Hepatic stellate cell (primary cell): Measurements from ENCODE around the gene ROCK1.

Experiments
- DNase-seq: peaks from one replicate; pipeline ENCODE4 v3.0.0; 2011; ENCODE audit warnings: low spot score

Gene ROCK1

DNA sequence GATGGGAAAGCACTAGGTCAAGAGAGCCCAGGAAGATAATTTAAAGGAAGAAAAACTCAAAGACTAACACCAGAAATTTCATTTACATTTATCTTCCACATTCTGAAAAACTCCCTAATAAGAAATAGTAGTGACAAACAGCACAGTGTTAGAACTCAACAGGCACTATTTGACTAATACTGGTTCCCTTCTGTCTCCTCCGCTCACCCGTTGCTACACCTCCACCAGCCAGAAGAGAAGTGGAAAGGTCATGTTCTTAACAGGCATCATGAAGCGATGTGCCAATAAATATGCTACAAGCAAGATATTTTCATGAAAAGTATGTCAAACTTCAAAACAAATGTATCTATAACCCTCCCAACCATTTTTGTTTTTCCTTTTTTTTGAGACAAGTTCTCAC lies 5.7 kb downstream of the ROCK1 start:
- DNase-seq: no peak

DNA sequence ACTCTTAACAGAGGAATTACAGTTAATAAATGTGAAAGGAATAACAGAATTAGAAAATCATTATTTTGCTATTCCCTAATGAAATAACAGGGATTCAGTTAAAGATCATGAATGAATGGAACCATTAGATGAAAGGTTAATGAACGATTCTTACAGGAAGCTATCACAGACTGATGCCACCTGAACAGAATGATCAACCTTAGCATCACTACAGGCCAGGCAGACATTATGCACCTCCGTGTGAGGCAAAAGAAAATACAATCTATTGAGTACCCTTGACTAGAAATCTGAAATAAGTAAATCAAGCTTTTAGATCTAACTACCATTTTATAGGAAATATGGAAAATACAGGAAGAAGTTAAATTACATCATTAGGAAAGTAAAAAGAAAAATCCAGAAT lies 10.4 kb downstream of the ROCK1 start:
- DNase-seq: no peak

DNA sequence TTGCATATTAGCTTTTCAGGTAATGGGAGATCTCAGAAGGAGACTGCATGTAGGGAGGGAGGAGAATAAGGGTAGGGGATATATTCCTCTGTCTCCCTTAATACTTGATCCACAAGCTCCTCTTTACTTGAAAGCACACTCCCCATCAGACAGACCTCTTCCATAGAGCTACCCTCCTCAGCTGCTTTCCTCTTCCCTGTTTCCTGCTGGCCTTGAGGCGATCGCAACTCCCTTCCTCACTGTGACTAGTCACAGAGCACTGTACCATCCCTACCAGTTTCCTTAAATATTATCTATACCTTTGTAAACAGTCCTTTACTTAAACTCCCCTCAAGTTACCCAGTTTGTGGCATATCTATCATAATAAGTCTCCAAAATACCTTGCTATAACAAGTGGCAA lies 10.9 kb downstream of the ROCK1 start:
- no peak for DNase-seq

DNA sequence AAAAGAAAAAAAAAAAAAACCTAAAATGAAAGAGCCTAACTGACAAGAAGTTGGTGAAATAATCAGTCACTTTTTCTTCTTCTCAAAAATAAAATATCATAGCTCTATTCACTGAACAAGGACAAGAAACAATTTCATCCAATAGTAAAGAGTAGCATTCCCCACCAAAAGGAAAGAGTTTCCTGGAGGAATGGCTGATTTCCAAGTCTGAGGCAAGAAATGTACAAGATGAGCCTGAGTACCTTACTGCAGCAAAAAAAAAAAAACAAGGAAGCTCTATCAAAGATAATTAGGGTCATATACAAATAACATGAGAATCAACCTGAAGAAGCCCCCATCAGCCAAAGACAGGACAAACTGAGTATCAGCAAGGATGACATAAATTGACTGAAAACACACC lies 11.5 kb downstream of the ROCK1 start:
- DNase-seq: no peak

DNA sequence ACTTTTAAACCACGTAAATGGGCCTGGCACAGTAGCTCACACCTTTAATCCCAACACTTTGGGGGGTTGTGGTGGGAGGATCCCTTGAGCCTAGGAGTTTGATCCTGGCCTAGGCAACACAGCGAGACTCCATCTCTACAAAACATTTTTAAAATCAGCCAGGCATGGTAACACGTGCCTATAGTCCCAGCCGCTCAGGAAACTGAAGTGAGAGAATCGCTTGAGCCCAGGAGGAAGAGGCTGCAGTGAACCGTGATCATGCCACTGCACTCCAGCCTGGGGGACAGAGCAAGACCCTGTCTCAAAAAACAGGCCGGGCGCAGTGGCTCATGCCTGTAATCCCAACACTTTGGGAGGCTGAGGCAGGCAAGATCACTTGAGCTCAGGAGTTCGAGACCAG lies 12.2 kb downstream of the ROCK1 start:
- no peak for DNase-seq

DNA sequence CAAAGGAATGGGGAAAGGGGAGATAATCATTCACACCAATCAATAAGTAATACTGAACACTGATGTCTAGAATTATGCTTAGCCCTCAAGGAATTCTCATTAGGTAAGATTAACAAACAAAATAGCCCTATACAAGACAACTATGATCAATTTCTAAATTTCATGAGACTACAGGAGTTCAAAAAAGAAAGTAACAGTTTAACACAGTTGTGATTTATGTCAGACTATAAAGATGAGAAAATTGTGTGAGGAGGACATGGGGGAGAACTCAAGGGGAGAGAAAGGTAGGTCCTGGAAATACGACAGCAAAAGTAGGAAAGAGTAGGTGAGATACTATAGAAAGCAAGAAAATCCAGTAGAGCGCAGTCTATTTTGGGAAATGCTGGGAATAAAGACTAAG lies 14.9 kb downstream of the ROCK1 start:
- DNase-seq: no peak

DNA sequence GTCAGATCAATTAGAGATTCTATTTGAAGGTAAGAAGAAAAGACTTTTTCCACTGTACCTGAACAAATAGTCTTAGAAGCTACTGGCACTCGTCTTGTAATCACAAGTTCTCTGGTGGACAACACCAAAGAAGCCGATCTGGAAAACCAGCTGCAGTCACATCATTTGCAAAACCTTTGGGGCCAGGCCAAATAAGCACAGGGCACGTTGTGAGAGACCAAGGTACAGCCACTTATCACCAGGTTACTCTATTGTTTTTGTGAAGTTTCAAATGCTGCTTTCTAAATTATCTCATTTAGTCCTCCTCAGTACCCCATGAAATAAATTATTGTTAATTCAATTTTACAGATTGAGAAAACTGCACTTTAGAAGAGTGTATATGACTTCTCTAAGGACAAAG lies 18.5 kb downstream of the ROCK1 start:
- DNase-seq: no peak

DNA sequence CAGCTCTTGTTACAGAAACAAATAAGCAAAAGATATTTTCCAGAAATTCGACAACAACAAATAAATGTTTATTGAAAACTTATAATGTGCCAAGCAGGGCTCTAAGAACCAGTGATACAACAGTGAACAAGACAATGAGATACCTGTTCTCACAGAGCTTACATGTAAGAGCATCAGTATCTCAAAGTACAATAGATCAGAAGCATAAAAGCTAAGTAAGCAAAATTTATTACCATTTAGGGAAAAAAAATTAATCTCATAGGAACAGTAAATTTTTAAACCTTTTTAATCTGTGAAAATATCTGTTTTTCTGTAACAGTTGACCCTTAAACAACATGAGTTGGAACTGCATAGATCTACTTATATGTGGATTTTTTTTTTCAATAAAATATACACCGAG lies 20.9 kb downstream of the ROCK1 start:
- no peak for DNase-seq

DNA sequence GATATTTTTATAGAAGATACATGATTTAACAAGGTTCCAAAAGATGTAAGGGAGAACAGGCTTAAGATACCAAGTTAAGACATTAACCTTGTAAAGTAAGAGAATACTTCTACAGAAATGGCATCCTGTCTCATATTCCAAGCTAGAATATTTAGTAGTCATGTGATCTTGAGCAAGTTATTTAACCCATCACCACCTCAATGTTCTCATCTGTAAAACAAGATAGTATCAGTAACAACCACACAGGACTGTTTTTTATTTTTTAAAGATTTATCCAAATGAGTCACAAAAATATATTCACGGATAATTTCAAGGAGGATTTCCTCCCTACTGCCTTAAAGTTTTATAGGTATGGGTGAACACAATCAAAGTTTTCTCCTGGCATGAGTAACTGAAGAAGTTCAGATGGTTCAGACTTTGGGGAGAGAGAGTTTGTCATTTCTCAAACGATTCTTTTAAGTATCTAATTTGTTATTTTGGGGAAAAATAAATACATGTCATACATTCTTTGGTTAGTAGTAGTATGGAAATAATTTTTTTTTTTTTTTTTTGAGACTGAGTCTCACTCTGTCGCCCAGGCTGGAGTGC lies 25.9 kb downstream of the ROCK1 start:
- DNase-seq: no peak

DNA sequence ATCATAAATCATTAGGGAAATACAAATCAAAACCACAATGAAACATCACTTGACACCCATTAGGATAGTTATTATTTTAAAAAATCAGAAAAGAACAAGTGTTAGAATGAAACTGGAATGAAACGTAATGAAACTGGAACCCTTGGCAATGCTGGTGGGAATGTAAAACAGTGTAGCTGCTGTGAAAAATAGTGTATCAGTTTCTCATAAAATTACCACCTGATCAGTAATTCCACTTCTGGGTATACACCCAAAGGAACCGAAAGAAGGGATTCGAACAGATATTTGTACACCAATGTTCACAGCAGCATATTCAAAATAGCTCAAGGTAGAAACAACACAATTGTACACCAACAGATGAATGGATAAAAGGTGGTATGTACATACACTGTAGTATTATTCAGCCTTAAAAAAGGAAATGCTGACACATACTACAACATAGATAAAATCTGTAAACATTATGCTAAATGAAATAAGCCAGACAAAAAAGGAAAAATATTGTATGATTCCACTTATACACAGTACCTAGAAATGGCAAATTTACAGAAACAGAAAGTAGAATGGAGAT lies 27.0 kb downstream of the ROCK1 start:
- DNase-seq: no peak

DNA sequence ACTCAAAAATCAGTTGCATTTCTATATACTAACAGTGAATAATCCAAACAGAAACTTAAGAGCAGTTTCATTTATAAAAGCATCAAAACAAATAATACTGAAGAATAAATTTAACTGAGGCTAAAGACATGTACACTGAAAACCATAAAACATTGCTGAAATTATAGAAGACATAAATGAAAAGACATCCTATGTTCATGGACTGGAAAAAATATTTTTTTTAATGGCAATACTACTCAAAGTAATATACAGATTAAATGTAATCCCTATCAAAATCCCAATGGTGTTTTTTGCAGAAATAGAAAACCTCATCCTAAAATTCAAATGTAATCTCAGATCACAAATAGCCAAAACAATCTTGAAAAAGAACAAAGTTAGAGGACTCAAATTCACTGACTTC lies 28.6 kb downstream of the ROCK1 start:
- DNase-seq: no peak

DNA sequence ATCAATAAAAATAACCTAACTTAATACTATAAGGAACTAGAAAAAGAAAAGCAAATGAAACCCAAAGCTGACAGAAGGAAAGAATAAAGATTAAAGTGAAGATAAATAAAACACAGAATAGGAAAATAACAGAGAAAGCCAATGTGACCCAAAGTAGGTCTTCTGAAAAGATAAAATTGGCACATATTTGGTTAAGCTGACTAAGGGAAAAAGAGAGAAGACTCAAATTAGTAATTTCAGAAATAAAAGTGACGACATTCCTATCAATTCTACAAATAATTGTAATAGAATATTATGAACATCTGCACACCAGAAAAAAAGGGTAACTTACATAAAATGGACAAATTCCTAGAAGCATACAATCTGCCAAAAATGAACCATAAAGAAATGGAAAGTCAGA lies 30.2 kb downstream of the ROCK1 start:
- DNase-seq: no peak

DNA sequence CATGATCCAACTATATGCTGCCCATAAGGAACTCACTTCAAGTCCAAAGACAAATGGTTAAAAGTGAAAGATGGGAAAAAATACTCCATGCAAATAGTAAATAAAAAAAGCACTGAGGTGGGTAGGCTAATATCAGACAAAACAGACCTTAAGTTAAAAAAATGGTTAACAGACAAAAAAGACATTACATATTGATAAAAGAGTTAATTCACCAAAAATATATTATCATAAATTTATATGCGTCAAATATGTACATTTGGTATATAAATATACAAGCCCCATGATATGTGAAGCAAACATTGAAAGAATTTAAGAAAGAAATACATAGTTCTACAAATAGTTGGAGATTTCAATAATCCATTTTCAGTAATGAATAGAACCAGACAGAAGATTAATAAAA lies 31.0 kb downstream of the ROCK1 start:
- DNase-seq: no peak

DNA sequence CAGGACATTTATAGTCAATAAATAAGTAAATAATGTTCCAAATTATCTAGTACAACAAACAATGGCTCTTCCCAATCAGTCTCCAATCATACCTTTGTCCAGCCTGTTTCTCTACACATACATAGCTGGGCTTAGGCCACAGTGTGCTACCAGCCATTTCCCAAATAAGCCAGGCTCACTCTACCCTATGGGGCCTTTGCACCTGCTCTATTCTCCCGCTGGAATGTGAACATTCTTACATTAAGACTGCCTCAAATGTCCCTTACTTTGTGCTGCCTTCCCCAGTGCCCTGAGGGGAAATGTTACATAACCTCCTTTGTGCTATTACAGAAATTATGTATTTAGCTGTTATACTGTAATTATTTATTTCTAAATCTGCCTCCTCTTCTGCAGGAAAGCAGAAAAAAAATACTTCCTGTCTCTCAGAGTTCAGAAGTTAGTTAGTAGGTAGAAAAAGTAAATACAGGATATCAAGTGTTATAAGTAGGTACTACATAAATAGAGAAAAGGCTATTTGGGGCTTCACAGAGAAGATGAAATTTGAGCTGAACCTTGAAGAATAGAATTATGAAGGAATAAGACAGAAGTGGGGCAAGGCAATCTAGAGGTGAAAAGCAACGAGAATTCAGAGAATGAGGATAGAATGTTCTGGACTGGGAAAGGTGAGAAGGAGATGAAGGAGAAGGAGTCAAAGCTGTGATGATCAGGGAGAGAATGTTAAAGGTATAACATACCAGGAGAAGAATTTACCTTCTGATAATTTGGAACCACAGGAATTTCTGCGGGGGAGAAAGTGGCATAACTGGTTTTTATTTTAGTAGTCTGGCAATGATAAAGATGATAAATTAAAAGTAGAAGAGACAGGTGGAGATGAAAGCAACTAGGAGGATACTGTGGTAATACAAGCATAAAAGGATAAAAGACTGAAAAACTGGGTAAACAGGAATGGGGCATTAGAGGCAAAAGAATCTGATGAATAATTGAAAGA lies 37.0 kb downstream of the ROCK1 start:
- no peak for DNase-seq

DNA sequence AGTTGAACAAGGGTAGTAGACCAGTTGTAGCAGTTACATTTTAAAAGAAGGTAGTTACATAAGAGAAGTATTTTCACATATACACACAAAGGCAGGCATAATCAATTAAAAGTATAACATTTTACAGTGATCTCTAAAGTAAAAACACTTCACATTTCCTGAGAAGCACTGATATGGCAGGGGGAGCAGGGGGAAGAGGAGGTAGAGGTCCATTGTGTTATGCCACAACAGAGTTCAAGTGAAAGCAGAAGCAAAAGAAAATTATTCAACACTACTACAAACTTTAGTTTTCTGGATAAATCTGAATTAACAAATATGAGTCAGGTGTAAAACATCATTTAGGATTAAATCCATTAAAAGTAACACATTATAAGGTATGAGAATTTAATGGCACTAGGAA lies 38.4 kb downstream of the ROCK1 start:
- DNase-seq: no peak

DNA sequence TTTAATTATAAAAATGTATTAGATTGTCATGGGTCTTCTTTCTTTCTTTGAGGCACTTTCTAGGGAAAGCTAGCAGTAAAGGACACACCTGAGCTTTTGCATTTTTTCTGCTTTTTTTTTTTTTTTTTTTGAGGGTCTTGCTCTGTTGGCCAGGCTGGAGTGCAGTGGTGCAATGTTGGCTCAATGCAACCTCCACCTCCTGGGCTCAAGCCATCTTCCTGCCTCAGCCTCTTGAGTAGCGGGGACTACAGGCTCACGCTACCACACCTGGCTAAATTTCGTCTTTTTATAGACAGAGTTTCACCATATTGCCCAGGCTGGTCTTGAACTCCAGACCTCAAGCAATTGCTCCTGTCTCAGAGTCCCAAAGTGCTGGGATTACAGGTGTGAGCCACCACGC lies 40.5 kb downstream of the ROCK1 start:
- DNase-seq: no peak

DNA sequence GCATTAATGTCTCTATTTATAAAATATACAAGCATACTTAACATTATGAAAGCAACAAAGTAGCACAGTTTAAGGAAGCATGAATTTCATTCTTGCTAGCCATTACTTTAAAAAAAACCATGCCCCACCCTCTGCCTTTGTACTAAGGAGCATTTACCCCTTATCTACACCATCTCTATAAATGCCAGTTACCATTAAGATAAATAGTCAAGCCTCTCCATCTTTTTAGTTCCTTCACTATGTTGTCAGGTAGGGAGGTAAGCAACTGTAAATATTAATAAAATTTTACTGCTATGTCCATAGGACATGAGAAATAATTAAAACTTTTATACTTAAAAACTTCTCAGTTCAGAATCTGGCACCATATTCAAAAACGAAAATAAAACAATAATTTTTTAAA lies 42.1 kb downstream of the ROCK1 start:
- DNase-seq: no peak

DNA sequence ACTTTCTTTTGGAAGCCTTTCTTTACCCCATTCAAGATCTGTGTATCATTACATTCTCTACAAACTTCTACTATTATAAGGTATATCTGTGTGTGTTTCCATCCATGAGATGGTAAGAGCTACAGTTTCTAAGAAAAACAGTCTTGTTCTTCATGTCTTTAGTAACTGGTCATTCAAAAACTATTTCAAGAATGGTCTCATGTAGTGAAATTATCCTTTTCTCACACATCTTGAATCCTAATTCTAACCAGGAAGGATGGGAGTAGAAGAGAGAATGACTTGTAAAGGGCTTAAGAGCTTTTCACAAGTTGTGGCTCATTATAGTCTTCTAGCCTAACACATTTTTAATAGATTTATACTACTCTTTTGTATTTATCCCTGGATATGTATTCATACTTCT lies 47.3 kb downstream of the ROCK1 start:
- no peak for DNase-seq

DNA sequence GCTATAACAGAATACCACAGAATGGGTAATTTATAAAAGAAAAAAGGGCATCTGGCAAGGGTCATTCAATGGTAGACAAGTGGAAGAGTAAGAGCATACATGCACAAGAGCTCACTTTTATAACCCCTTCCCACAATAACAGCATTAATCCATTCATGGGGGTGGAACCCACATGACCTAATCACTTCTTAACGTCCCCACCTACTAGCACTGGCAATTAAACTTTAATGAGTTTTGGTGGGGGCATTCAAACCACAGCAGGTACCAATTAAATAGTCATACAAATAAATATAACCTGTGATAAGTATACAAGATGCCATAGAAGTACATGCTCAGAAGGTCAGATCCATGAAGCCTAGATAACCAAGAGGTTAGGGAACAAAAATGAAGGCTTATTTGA lies 48.6 kb downstream of the ROCK1 start:
- DNase-seq: no peak

DNA sequence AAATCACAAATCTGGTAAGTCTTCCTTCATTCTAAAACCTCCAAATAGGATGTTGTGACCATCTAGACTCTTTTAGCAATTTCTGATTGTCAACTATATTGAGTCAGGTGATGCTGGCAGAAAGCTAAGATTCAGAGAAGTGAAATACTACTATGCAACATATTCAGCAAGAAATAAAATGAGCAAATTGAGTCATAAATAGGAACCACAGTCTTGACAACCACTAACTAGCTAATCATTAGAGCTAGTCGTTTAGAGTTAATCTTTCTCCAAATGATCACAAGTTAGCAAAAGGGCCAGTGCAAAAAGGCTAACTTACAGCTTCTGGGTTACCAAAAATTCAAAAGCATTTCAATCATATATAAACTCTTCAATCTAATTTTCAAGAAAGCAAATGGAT lies 54.5 kb downstream of the ROCK1 start:
- DNase-seq: no peak

DNA sequence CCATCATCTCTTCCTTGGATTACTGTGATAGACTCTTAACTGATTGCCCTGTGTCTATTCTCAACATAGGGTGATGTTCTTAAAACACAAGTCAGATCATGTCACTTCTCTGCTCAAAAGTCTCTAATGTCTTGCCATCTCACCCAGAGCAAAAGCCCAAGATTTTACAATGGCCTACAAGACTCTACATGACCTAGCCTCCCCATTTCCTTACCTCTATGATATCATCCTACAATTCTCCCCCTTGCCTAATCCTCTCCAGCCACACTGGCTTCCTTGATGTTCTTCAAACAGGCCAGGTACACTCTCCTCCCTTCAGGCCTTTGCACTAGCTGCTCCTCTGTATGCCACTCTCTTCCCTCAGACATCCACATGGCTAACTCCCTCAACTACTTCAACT lies 55.1 kb downstream of the ROCK1 start:
- no peak for DNase-seq

DNA sequence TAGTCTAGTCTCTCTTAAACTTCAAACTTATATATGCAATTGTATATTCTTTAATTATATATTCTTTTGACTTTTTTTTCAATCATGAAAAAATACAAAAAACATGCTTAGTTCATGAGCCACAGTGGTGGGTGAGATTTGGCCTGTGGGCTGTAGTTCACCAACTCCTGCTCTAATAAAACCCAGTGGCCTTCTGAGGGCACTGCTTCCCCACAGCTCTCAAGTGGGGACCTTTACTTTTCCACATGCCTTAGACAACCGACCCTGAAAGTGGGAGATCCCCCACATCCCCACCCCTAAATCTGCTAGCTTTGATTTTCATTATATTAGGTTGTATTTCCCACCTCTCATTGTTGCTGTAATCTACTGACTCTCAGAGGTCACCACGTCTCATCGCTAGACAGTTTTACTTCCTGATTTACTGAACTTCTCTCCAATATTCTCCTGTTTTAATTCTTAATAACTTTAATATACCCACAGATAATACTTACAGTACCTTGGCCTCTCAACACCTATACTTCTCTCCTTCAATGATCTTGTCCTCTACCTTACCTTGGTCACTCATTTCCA lies 57.3 kb downstream of the ROCK1 start:
- DNase-seq: no peak

DNA sequence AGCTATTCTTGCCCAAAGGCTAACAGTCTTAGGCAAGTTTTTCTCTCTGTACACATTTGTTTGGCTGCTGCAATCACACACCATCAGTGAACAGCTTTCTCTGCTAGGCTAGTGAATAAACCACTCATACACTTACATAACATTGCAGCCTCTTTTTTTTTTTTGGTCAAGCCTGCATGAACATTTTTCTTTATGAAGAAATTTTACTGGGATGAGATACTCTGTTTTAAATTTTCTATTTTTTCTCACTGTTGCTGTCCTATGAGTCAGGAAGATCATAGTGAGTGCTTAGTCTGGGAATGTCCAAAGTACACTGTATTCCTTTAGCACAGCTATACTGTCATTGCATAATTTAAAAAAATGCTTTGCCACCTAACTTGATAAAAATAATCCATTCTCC lies 58.5 kb downstream of the ROCK1 start:
- DNase-seq: peak; percentile 70
